Tibial nerve (tissue), 4 donors: ENCODE data around the gene SLC38A3.

Experiments
- EP300 ChIP-seq, 2 donors: sonication (generic); formaldehyde crosslinking; IDR thresholded peaks; one replicate each; pipeline ENCODE4 v1.6.1; 2017; ENCODE audit warnings: antibody characterized with exemption in 2 of 2, mild to moderate bottlenecking in 1 of 2
- TF ChIP-seq, protein P1 (sequence below), 5 experiments: fragments of 200-600 bp in 3 of 5; fragments of 450-650 bp in 2 of 5; sonication (generic) in 3 of 5; IDR thresholded peaks; one replicate each; pipeline ENCODE4 v1.5.1; 2016 to 2019; ENCODE audit warnings: antibody characterized with exemption in 5 of 5, mild to moderate bottlenecking in 3 of 5, moderate library complexity in 2 of 5

DNA sequence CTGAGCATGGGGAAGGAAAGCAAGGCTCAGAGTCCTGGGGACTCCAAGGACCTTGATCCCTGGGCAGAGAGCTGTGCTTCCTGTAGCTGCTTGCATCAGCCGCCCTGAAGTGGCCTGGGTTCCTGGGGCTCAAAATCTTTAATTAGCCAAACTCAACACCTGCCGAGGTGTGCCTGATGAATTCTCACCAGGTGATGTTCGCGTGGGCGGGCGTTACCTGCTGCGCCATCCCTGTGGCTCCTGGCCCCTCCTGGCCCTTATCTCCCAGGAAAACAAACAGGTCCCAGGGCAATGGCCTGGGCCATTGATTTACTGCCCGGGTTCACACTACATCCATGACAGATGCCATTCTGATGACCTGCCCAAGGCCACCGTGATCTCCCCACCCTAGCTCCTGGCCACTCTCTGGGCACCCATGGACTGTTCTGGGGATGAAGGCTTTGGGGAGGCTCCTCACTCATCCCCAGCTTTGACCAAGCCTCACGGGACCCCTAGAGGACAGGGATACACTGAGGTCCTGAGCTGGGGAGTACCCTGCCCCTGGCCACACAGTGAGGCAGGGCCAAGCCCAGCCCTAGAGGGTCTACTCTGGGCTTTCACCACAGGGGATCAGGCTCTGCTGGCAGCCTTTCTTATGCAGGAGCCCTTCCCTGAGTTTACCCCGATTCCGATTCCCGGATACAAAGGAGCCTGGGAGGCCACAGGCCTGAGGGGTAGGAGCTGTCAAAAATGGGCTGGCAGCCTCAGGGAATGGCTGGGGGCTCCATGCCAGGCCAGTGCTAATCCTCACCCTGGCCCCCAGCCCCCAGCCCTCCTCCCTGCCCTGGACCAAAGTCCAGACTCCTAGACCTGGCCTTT, 5.7 kb downstream of the SLC38A3 start:
- TF ChIP-seq, protein P1, sequence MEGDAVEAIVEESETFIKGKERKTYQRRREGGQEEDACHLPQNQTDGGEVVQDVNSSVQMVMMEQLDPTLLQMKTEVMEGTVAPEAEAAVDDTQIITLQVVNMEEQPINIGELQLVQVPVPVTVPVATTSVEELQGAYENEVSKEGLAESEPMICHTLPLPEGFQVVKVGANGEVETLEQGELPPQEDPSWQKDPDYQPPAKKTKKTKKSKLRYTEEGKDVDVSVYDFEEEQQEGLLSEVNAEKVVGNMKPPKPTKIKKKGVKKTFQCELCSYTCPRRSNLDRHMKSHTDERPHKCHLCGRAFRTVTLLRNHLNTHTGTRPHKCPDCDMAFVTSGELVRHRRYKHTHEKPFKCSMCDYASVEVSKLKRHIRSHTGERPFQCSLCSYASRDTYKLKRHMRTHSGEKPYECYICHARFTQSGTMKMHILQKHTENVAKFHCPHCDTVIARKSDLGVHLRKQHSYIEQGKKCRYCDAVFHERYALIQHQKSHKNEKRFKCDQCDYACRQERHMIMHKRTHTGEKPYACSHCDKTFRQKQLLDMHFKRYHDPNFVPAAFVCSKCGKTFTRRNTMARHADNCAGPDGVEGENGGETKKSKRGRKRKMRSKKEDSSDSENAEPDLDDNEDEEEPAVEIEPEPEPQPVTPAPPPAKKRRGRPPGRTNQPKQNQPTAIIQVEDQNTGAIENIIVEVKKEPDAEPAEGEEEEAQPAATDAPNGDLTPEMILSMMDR (IDR thresholded peaks at IDR 0.05): no peak
- no peak for TF ChIP-seq EP300 (IDR thresholded peaks at IDR 0.05)
